Measurements from ENCODE around the gene CLPX. TPM values are rescaled to one million over a fixed set of nuclear protein-coding genes. Genes with fewer than 3 reads are reported as not detected.
A peak's percentile ranks its signal among the peaks of the same experiment; 100 is the strongest.
"Not testable (repeated sequence)": the region's sequence is repeated elsewhere in the genome, so short reads cannot be mapped to it uniquely, and the experiment has no call there.

The CLPX gene
- total RNA-seq, 2 donors from 2014 or later, result 19.8 to 50.5 TPM

GRCh38 chr15:65192016-65192415, 6.9 kb upstream of the CLPX start:
- Histone ChIP-seq H3K9me3 (no peaks in the 10 kb centered on the region), H3K4me1 (ENCODE audit: control insufficient read depth in 1 of 2, low read depth in 2 of 2) (peaks cover 0 to 8% of the 10 kb centered on the region in 2 donors), H3K27me3 (replicated peaks; ENCODE audit: insufficient read depth) (no peaks in the 10 kb centered on the region), H3K4me3 (no peak overlapping the region), H3K36me3 (no peaks in the 10 kb centered on the region), H3K27ac (no peak overlapping the region)
- TF ChIP-seq, protein P1, sequence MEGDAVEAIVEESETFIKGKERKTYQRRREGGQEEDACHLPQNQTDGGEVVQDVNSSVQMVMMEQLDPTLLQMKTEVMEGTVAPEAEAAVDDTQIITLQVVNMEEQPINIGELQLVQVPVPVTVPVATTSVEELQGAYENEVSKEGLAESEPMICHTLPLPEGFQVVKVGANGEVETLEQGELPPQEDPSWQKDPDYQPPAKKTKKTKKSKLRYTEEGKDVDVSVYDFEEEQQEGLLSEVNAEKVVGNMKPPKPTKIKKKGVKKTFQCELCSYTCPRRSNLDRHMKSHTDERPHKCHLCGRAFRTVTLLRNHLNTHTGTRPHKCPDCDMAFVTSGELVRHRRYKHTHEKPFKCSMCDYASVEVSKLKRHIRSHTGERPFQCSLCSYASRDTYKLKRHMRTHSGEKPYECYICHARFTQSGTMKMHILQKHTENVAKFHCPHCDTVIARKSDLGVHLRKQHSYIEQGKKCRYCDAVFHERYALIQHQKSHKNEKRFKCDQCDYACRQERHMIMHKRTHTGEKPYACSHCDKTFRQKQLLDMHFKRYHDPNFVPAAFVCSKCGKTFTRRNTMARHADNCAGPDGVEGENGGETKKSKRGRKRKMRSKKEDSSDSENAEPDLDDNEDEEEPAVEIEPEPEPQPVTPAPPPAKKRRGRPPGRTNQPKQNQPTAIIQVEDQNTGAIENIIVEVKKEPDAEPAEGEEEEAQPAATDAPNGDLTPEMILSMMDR (IDR thresholded peaks at IDR 0.05), result no peak
- DNase-seq (ENCODE audit: low spot score) (no peak), ATAC-seq (ENCODE audit: insufficient number of reproducible peaks, low FRiP score, low read depth) (no peak)

DNA sequence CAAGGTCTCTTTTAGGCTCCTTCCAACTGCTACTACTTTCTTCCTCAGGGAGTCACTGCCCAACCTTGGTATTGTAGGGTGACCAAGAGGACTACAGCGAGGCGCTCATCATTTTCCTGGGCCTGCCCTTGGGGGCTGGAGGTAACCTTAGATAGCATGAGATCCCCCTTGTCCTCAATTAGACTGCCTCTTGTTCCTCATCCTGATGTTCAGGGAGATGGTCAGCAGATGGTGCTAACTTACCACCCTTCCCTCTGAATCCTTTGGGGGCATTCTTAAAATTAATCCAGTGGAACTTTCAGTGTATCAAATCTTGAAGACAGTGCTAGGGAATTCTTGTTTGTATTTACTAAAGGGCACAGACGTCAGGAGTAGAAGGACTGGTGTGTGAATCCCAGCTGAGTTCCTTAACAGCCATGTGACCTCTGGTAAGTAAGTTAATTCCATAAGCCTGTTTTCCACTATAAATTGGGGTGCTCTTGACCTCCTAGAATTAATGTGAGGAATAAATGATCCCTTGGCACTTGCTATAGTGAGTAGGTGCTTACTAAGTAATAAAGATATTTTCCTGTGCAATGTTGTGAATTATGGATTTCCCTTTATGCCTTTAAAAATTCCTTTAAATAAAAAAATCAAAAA, 4.1 kb upstream of the CLPX start:
- TF ChIP-seq, protein P1 (IDR thresholded peaks at IDR 0.05), result peak; percentile 9
- no peaks in the 10 kb centered on the region for H3K4me1 ChIP-seq (ENCODE audit: control insufficient read depth in 1 of 2, low read depth in 2 of 2)
- no peaks in the 10 kb centered on the region for H3K36me3 ChIP-seq
- no peak for ATAC-seq (ENCODE audit: insufficient number of reproducible peaks, low FRiP score, low read depth)
- no peak overlapping the region for H3K27ac ChIP-seq
- no peaks in the 10 kb centered on the region for H3K9me3 ChIP-seq
- H3K4me3 ChIP-seq, result no peak overlapping the region
- no peaks in the 10 kb centered on the region for H3K27me3 ChIP-seq (replicated peaks; ENCODE audit: insufficient read depth)
- DNase-seq (ENCODE audit: low spot score), result no peak

DNA sequence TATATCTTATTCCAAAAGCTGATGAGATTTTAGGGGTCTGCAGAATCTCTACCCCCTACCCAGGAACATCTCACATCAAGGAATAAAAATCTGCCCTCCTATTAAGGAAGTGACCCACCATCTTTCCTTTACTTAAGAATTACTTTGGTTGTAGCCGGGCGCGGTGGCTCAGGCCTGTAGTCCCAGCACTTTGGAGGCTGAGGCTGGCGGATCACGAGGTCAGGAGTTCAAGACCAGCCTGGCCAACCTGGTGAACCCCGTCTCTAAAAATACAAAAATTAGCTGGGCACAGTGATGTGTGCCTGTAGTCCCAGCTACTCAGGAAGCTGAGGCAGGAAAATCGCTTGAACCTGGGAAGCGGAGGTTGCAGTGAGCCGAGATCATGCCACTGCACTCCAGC, 3.3 kb upstream of the CLPX start:
- DNase-seq (ENCODE audit: low spot score); H3K4me1 ChIP-seq (ENCODE audit: control insufficient read depth in 1 of 2, low read depth in 2 of 2); H3K27ac ChIP-seq; H3K4me3 ChIP-seq; H3K9me3 ChIP-seq; ATAC-seq (ENCODE audit: insufficient number of reproducible peaks, low FRiP score, low read depth); H3K36me3 ChIP-seq; H3K27me3 ChIP-seq (replicated peaks; ENCODE audit: insufficient read depth): not testable (repeated sequence)

GRCh38 chr15:65184305-65184867, 756 bp downstream of the CLPX start:
- H3K27me3 ChIP-seq (replicated peaks; ENCODE audit: insufficient read depth), result no peaks in the 10 kb centered on the region
- DNase-seq (ENCODE audit: low spot score), result no peak
- H3K36me3 ChIP-seq, result peaks cover 3% of the 10 kb centered on the region
- TF ChIP-seq, protein P1 (IDR thresholded peaks at IDR 0.05), result no peak
- H3K9me3 ChIP-seq, result no peaks in the 10 kb centered on the region
- no peak for ATAC-seq (ENCODE audit: insufficient number of reproducible peaks, low FRiP score, low read depth)
- peaks cover 13 to 15% of the 10 kb centered on the region in 2 donors for H3K4me1 ChIP-seq (ENCODE audit: control insufficient read depth in 1 of 2, low read depth in 2 of 2)
- H3K27ac ChIP-seq, result peak overlapping the region; percentile 94 to 95
- peak overlapping the region; percentile 90 for H3K4me3 ChIP-seq

DNA sequence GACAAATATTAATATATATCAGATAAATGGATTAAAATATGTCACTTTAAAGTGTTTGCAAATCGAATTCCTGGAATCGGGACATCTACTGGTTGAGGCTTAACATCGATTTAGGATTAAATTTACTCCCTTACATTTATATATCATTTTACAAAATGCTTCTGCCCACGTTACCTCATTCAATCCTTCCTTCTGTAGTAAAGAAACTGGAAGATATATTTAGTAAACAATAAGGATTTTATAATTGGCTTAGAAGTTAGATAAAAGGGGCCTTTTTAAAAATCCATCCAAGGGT, 1.3 kb downstream of the CLPX start:
- ATAC-seq (ENCODE audit: insufficient number of reproducible peaks, low FRiP score, low read depth) (no peak), DNase-seq (ENCODE audit: low spot score) (no peak)
- H3K4me3 ChIP-seq, result peak overlapping the region; percentile 90
- TF ChIP-seq, protein P1 (IDR thresholded peaks at IDR 0.05), result no peak
- H3K36me3 ChIP-seq, result peaks cover 3% of the 10 kb centered on the region
- H3K27me3 ChIP-seq (replicated peaks; ENCODE audit: insufficient read depth), result no peaks in the 10 kb centered on the region
- peak overlapping the region; percentile 94 to 95 for H3K27ac ChIP-seq
- H3K4me1 ChIP-seq (ENCODE audit: control insufficient read depth in 1 of 2, low read depth in 2 of 2), result peaks cover 13 to 15% of the 10 kb centered on the region in 2 donors
- H3K9me3 ChIP-seq, result no peaks in the 10 kb centered on the region

DNA sequence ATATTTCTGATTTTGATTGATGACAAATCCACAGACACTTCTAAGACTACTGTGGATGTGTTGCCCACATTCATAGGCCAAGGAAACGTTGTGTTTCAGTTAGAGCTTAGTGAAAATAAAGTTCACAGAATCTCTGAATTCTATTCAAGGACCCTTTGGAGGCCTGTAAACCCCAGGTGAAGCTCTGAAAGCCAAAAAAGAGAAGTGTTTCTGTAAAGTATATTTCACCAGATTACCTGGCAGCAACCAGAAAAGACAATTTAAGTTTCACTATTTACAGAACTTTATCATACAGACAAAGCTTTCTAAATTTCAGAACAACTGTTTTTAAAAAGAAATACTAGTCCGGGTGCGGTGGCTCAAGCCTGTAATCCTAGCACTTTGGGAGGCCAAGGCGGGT, 2.6 kb downstream of the CLPX start:
- TF ChIP-seq, protein P1 (IDR thresholded peaks at IDR 0.05), result no peak
- Histone ChIP-seq H3K27ac (no peak overlapping the region), H3K9me3 (no peaks in the 10 kb centered on the region), H3K27me3 (replicated peaks; ENCODE audit: insufficient read depth) (no peaks in the 10 kb centered on the region), H3K36me3 (peaks cover 10% of the 10 kb centered on the region), H3K4me3 (no peak overlapping the region), H3K4me1 (ENCODE audit: control insufficient read depth in 1 of 2, low read depth in 2 of 2) (peaks cover 13 to 15% of the 10 kb centered on the region in 2 donors)
- DNase-seq (ENCODE audit: low spot score) (no peak), ATAC-seq (ENCODE audit: insufficient number of reproducible peaks, low FRiP score, low read depth) (no peak)

- H3K4me3 ChIP-seq; H3K9me3 ChIP-seq; ATAC-seq (ENCODE audit: insufficient number of reproducible peaks, low FRiP score, low read depth); DNase-seq (ENCODE audit: low spot score); H3K27ac ChIP-seq; H3K27me3 ChIP-seq (replicated peaks; ENCODE audit: insufficient read depth): not testable (repeated sequence)
- Histone ChIP-seq H3K36me3 (peaks cover 16% of the 10 kb centered on the region), H3K4me1 (ENCODE audit: control insufficient read depth in 1 of 2, low read depth in 2 of 2) (peaks cover 13 to 15% of the 10 kb centered on the region in 2 donors)
Observed at GRCh38 chr15:65181582-65182353, 3.4 kb downstream of the CLPX start.
